ENCODE measurements around the gene MTF1.

MTF1 gene

GRCh38 chr1:37867784-37868183 is 8.4 kb upstream of the MTF1 start:
- DNase-seq = no peak

DNA sequence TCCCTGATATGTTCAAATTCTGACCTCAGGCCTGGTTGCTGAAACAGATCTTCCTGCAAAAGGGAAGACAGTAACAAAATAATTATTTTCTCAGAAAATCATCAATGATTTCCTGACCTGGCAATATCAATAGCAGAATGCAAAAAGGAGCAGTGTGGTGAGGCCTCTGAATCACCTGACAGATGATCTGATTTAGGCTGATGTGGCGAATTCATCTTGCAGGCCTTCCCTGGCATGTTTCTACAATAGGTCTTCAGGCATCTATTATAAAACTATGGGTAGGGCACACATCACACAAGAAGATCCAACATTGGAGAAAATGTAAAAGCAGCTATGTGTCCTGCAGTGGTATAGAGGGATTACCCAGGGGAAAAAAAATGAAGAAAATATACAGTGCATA is 7.1 kb upstream of the MTF1 start:
- DNase-seq = no peak

- no peak for DNase-seq
Observed at GRCh38 chr1:37865348-37866120, 6.1 kb upstream of the MTF1 start.

GRCh38 chr1:37862330-37862729 is 2.9 kb upstream of the MTF1 start:
- DNase-seq = no peak

GRCh38 chr1:37861151-37861550 is 1.8 kb upstream of the MTF1 start:
- no peak for DNase-seq

DNA sequence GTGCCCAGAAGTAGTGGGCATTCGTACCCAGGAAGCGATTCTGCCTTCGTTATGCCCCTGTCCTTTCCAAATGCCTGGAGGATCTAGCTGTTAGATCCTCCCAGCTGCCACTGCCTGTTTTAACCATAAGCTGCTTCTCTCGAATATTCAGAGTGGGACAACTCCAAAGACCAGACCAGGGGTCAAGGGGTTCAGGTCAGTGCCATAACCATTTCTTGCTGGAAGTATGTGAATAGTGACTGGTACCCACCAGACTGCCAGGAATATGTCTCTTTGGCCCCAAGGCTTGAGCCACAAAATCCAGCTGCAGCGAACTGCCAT is 914 bp upstream of the MTF1 start:
- DNase-seq = no peak

DNA sequence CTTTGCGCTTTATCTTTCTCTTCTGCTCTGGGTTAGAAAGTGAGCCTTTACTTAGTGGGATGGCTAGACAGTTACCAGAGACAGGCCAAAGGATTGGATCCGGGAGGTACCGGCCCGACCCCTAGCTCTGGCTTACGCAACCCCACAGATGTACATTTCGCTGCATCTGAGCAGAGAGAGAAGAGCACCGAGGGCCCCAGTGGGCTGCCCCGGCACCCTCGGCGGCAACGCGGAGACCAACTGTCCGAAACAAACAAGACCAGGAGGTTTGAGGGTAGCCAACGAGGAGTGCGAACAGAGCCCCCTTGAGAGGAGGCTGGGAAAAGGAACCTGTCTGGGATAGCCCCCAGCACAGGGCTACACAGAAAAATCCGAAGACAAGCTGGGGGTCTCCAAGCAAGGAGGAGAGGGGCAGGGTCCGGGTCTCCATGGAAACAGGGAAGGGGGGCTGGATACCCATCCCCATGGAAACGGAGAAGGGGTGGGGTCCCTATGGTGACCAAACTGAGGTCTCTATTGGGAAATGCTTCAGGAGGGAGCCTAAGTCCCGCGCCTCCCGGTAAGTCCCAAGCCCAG is 373 bp downstream of the MTF1 start:
- peak in 1 of 2 experiments; percentile 81 for DNase-seq

GRCh38 chr1:37854406-37854805 is 5.0 kb downstream of the MTF1 start:
- DNase-seq = no peak

DNA sequence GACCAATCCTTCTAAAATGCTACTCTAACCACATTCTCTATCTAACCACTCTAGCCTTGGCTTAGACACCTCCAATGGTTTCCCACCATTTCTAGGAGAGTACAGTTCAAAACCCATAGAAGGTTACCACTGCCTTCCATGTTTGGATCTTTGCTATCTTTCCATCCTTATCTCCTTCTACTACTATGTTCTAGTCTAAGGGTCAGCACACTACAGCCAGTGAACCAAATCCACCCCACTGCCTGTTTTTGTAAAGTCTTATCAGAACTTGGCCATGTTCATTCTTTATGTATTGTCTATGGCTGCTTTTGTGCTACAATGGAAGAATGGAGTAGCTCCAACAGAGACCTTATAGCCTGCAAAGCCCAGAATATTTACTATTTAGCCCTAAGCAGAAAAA is 6.2 kb downstream of the MTF1 start:
- DNase-seq = no peak

GRCh38 chr1:37851782-37852210 is 7.6 kb downstream of the MTF1 start:
- no peak for DNase-seq

DNA sequence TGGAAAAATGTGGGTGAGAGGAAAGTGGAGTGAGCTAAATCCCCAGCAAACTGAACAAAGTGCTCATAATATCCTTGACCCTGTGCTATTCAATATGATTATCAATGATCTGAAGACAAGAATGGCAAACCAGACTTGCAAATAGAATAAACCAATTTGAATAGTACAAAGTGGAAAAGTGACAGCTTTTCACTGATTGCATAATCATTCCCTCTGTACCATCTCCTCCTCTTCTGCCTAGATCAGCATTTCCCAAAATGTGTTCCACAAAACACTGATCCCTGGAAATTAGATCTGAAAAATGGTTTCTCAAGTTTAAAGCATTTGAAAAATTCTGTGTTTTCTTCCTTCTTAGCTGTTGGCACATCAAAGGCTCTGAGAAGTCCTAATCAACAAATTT is 8.1 kb downstream of the MTF1 start:
- DNase-seq = no peak

DNA sequence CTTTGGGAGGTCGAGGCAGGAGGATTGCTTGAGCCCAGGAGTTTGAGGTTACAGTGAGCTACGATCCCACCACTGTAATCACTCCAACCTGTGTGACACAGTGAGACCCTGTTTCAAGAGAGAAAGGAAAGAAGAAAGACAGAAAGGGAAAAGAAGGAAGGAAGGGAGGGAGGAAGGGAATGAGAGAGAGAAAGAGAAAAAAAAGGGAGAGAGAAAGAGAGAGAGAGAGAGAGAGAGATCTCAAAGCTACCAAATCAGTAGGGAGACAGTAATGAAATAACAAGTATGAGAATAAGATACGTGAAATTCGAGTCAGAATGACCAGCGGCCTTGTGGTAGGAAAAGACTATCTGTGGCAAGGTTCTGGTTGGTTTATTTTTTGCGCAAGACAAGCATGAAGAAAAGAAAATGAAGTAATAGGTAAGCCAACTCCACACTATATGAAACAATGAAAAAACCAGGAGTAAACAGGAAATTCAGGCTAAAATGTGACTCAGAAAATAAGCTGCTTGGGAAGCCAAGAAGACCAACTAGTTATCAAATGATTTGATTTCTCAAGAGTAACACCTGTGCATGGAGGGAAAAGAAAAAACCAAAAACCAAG is 8.9 kb downstream of the MTF1 start:
- DNase-seq = no peak

DNA sequence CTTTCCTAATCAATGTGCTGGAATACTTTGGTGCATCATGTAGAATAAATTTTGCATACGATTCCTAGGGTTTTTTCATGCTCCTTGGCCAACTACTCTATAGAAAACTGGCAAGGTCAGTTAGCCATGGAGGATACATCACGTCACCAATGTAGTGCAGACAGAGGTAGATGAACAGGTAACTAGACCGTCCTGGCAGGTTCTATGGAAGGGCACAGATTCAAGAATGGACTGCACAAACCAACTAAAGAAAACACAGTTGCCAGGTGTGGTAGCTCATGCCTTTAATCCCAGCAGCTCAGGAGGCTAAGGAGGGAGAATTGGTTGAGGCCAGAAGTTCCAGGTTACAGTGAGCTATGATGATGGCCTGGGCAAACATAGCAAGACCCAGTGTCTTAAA is 9.9 kb downstream of the MTF1 start:
- no peak for DNase-seq

DNA sequence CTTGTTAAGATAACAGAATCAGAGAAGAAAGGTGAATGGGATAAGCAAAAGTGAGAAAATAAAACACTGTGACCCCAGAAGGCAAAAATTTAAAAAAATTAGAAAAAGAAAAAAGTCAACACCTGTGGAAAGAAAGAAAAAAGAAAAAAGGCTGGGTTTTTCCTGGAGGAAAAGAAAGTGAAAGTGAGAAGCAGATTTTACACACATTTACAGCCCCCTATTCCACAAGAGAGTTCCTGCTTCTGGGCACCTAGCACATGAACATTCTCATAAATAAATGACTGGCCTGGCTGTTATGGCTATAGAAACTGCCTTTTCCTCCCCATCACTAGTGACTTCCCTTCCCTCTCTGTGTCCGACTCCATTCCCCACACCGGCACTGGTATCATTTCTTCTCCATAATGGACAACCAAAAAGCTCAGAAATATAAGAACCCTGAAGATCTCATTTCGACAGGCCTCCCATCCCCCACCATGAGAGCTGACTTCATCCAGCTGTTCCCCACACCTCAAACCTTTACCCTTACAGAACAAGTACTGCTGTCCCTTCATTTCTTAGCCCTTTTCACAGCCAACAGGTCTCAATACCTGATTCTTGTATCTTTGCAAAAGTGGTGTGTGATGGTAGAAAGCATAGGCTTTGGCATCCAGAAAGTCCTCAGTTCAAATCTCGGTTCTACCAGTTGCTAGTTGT is 12.6 kb downstream of the MTF1 start:
- DNase-seq = no peak

GRCh38 chr1:37845786-37846185 is 13.6 kb downstream of the MTF1 start:
- DNase-seq = no peak

GRCh38 chr1:37845049-37845646 is 14.2 kb downstream of the MTF1 start:
- no peak for DNase-seq

DNA sequence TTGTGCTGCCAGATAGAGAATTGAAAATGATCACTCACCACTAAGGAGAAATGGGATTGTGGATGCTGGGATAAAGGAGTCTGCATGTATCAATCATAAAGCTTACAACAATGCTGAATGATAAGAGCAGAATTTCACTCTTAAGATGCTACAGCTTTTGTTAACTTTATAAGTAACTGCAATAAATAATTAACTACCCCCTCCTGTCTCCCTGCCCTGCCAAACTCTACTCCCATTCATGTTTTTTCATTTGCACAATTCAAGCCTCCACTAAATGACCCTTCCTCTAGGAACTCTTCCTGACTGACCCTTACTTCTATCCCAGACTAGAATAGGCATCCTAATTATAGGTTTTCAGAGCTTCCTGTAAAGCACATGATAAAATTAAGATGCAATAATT is 14.9 kb downstream of the MTF1 start:
- DNase-seq = no peak

DNA sequence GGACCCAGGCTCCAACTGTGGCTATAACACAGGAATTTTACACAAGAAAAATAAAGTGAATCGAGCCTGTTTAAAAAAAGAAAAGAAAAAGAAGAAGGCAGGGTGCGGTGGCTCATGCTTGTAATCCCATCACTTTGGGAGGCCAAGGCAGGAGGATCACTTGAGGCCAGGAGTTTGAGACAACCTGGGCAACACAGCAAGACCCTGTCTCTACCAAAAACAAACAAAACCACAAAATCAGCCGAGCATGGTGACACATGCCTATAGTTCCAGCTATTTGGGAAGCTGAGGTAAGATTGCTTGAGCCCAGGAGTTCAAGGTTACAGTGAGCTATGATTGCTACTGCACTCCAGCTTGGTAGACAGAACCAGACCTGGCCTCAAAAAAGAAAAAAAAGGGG is 17.7 kb downstream of the MTF1 start:
- DNase-seq = no peak

- no peak for DNase-seq
Observed at GRCh38 chr1:37840711-37841110, 18.7 kb downstream of the MTF1 start.

- no peak for DNase-seq
Observed at GRCh38 chr1:37839676-37840075, 19.7 kb downstream of the MTF1 start.

DNA sequence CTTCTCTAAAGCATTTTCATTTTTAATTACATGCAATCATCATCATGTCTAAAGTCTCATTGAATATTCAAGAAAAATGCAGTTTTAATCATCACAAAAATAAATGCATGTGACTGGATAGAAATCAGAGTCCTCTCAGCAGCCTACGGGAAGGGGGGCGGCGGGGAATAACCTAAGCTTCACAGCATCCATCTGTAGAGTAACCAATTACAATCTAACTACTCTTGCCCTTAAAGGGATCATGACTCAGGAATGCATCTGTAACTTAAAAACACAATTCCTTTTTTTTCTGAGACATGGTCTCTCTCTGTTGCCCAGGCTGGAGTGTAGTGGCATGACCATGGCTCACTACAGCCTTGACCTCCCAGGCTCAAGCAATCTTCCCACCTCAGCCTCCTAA is 22.6 kb downstream of the MTF1 start:
- no peak for DNase-seq

GRCh38 chr1:37831809-37832208 is 27.6 kb downstream of the MTF1 start:
- no peak for DNase-seq

DNA sequence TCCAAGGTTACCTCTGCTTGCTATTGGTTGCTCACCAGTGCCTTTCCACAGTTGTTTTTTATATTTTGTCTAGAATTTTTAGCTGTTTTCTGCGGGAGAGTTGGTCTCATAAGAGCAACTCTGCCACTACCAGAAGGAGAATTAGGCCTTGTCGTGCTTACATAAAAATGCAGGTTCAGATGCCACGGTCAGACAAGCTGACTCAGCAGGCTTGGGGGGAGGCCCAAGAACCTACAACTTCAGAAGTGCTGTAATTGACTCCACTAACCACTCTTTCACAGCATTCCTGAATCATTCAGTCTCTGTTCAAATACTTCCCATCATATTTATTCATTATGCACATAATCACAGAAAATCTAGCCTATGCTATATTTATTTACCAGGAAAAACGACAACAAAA is 28.3 kb downstream of the MTF1 start:
- no peak for DNase-seq
